NCI-H2227 treated with DMSO at 0.1 percent for 48 hours (cell line): Measurements from ENCODE around the gene CLBA1.

Experiments used
- DNase-seq: peaks from one replicate; lab custom pipeline; 2025; lab: John Stamatoyannopoulos, UW

The CLBA1 gene

GRCh38 chr14:105005329-105005928 is 19.8 kb downstream of the CLBA1 start:
- no peak for DNase-seq

GRCh38 chr14:105005929-105006830 is 20.6 kb downstream of the CLBA1 start:
- DNase-seq, result no peak

DNA sequence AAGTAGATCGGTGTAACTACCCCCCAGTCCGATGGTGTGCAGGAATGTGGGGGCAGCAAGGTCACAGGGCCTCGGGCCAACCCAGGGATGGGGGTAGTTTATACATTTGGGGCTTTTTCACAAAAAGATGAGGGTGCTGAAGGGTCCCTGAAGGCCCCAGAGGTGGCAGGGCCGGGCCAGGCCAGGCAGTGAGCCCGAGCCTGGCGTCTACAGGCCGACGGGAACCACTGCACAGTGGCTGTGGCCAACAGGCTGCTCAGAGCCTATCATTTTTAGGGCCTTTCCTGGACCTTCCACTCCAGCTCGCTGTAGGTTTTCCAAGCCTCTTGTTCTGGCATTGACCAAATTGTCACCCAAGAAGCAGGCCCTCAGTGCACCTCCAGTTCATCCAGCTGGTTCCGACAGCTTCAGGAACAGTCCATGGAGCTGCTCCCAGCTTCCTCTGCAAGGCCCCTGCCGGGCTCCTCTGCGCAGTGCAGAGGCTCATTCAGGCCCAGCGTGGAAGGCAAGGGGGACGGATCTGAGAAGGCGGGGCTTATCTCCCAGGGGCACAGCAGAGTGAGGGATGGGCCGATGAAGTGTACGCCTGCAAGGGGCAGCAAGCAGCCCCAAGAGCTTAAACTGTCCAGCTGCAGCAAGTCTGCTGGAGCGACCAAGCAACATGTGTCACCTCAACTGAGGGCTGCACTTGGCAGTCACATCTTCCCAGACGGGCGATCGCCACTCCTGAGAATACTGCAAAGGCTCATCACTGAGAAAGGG is 21.4 kb downstream of the CLBA1 start:
- peak; percentile 24 for DNase-seq

- DNase-seq, result no peak
Observed at GRCh38 chr14:105007593-105008264, 22.1 kb downstream of the CLBA1 start.

GRCh38 chr14:105010106-105010505 is 24.5 kb downstream of the CLBA1 start:
- no peak for DNase-seq

DNA sequence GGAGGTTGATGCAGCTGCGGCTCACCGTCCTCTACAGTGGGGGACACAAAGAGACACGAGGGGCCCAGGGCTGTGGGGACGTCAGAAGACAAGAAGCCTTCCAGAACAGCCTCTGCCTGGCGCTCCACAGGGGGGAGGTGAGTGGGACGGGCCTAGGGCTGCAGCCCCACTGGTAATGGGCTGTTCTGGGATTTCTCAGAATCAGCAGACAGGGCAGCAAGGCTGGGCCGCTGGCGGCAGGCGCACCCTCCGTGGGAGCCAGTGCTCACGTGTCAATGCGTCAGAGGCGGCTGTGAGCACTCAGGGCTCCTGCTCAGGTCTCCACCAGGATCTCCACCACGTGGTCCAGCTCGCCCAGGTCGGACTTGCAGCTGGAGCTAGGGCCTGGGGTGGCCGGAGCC is 25.3 kb downstream of the CLBA1 start:
- no peak for DNase-seq

- no peak for DNase-seq
Observed at GRCh38 chr14:105011312-105011990, 25.9 kb downstream of the CLBA1 start.

DNA sequence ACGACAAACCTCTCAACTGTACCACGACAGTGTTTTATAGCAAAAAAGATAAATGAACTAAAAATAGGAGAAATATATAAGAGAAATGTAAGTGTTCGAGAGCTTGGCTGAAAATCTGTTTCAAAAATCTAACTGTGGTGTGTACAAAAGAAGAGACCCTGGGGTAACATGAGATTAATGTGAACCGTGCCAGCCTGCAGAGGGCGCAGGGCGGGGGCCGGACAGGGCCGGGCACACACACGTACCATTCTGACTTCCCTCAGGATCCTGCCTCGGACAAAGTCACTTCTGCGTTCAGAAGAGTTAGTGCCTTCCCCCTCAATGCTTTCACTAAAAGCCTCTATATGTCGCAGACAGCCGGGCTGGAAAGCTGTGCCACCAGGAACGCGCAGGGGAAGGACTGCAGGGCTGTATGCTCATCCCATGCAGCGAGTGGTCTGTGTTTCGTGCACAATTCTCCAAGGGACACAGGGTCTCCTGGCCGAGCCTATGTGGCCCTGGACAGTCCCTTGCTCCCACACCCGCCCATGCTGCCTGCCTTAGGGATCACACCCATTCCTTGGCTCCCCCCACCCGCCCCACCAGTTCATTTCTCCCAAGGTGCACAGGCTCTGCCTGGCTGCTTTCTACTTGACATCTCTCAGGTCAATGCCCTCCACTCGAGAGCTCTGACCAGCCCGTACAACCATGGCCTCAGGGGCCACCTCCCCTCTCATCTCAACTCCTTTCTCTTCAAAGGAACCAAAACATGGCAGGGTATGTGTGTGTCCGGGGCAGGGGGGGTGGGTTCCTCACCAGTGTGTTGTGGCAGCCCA is 26.8 kb downstream of the CLBA1 start:
- DNase-seq, result no peak

- no peak for DNase-seq
Observed at GRCh38 chr14:105013150-105013785, 27.7 kb downstream of the CLBA1 start.

DNA sequence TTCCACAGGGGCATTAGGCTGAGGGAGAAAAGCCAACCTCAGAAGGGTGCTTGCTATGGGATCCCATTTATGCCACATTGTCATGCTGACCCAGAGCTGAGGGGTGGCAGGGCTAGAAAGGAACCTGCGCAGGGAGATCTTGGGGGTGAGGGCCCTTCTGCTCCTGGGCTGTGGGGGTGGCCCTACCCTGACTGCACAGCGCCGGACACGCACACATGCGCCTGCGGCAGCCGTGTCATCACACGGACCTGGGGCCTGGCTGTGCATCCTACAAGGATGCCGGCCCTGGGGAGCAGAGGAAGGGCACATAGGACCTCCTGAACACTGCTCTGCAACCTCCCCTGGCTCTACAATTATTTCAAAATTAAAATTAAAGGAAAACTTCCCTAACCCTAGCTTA is 28.4 kb downstream of the CLBA1 start:
- no peak for DNase-seq

DNA sequence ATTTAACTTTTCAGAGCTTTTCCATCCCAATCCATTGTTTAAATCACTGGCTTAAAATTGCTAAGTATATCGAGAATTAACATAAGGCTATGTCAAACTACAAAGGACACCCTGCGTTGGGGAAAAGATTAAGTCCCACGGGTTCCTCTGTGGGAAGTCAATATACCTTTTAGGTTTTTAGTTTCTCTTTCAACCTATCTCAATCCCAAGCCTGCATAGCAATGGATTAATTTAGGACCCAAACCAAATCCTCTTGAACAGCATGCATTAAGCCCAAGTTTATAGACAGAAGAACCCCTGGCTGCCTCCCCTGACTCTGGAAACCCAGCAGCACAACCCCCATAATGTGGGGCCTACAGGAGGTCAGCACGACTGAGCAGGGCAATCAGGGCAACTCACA is 29.0 kb downstream of the CLBA1 start:
- DNase-seq, result no peak

DNA sequence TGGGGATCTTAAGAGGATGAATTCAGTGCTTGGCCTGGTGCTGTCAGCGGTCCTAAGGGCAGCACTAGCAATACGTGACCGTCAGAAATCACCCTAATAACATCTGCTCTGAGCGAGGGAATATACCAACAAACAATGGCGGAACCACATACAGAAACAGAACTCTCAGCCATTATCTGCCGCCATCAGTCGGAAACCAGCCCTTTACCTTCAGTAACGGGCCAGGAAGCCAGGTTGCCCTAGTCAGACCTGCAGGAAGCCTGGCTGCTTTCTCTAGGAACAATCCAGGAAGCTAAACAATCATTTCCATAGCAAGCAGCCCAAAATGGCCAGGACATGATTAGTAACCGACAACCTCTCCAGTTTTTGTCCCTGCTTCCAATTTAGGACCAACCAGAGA is 29.7 kb downstream of the CLBA1 start:
- DNase-seq, result no peak

DNA sequence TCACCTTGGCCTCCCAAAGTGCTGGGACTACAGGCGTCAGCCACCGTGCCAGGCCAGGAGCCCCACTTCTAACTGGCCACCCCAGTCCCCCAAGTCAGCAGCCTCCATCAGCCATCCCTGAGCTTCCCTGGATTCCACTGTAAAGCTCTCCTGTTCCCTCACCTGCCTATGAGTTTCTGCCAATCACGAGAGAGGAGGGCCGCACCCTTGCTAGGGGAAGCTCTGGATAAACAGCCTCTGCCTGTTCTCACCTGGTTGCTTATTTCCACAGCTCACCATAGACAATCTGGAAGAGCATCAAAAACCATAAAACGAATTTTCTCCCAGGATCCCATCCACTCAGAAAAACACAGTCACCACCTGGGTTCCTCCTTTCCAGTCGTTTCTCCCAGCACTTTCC is 30.3 kb downstream of the CLBA1 start:
- no peak for DNase-seq

DNA sequence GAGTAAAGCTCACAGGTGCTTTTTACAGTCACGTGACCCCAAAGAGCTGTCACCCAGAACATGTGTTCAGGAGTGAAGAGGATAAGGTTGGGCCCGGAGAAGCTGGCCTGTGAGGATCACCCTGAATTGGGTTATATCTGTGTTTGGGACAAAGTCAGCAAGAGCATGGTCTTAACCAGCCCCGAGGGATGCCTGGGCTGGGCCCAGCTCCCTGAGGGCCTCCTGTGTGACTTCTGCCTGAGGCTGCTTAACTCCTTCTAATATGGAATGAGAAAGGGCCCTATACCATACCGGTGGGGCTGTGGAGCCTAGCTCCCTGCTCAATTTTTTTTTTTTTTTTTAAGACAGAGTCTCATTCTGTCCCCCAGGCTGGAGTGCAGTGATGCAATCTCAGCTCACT is 32.8 kb downstream of the CLBA1 start:
- DNase-seq, result no peak

DNA sequence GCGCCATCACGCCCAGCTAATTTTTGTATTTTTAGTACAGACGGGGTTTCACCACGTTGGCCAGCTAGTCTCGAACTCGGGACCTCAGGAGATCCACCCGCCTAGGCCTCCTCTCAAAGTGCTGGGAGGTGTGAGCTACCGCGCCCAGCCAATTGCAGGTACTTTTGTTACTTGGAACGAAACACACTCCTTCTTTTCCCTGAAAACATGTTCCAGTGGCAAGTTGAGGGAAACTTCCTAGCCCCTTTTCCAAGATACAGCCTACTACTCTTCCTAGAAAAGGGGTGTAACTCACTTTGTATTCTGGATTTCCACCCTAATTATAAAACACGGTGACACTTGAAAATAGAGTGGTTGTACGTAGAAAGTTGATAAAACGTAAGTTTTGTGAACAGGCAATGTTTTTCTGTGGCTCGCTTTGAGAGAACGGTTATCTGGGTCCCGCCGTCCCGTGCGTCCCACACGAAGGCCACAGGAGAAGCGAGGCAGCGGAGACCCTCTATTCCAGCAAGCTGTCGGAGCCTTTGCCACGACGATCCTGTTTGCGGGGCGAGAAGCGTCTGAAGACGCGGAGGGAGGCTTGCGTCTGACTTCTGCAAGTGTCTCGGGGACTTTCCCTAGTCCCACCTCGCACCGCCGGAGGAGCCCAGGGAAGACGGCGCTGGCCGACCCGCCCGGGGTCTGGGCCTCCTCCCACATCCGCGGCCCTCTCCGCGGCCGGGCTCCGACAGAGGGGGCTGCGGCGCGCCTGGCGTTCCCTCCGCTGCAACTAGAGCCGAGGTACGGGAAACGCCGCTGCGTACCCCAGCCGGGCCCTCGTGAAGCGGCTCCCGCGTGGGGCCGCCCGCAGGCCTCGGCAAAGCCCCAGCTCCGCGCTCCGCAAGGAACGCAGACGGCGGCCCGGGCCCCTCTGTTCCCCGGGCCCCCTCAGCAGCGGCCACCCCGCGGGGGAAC is 34.5 kb downstream of the CLBA1 start:
- DNase-seq, result no peak

- peak; percentile 98 for DNase-seq
Observed at GRCh38 chr14:105020815-105021655, 35.4 kb downstream of the CLBA1 start, which contains the start of gene CDCA4. Gene CDCA4, minus strand, starts transcription at chr14:105021083. Its CDS starts 9,154 bp downstream, at chr14:105011929.

DNA sequence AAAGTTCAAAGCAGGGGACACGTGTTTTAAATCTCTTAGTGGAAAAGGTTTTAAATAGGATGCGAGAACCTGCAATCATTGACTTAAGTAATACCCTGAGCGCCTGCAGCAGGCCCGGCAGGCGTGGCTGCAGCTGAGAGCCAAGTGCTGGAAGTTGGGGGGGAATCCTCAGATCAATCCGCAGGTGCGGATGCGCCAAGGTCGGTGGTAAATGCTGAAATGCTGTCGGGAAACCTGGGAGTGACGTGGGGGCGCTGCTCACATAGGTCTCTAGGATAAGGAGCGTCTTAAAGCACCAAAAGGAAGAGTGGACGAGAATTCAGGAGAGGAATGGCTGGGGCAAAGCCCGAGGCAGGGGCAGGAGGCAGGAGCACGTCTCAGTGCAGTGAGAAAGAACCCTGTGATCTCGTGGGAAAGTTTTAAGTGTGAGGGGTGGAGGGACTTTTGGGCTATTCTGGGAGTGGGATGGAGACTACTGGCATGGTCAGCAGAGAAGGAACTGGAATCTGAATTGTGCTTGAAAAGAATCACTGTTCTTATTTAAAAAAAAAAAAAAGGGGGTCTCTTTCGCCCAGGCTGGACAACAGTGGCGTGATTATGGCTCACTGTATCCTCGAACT is 36.2 kb downstream of the CLBA1 start:
- peak; percentile 84 for DNase-seq

- no peak for DNase-seq
Observed at GRCh38 chr14:105022276-105022670, 36.7 kb downstream of the CLBA1 start.
